Lung (tissue), 12 donors: ENCODE data around the gene C9orf50. TPM values are rescaled to one million over a fixed set of nuclear protein-coding genes. Genes with fewer than 3 reads are reported as not detected.
A peak's percentile ranks its signal among the peaks of the same experiment; 100 is the strongest.

Experiments
- ATAC-seq: fragments of 200-7000 bp; cut with Tn5 transposase; one replicate; pipeline ENCODE4 v1.9.1; 2020; ENCODE audit warnings: moderate number of reproducible peaks; ENCODE audit not compliant: insufficient read depth, low FRiP score
- DNase-seq, 3 donors: peaks; one replicate each; pipeline ENCODE4 v3.0.0-alpha.2; 2013 to 2017
- H3K27ac ChIP-seq, 2 donors: one replicate each; pipeline ENCODE4 v1.5.1; 2013; ENCODE audit warnings: mild to moderate bottlenecking in 2 of 2, moderate library complexity in 2 of 2, control low read depth in 1 of 2, inconsistent platforms in 1 of 2, low read depth in 1 of 2, low read length in 1 of 2
- H3K27me3 ChIP-seq, 3 donors: one replicate each; pipeline ENCODE4 v1.5.1; 2013; ENCODE audit warnings: low read length in 2 of 3; ENCODE audit not compliant: control insufficient read depth in 3 of 3, insufficient read depth in 3 of 3
- H3K36me3 ChIP-seq, 4 donors: one replicate each; pipeline ENCODE4 v1.5.1; 2013; ENCODE audit warnings: low read length in 4 of 4, mild to moderate bottlenecking in 1 of 4, moderate library complexity in 1 of 4; ENCODE audit not compliant: control insufficient read depth in 4 of 4, insufficient read depth in 4 of 4
- H3K4me1 ChIP-seq, 5 donors: one replicate each; pipeline ENCODE4 v1.5.1; 2013; ENCODE audit warnings: low read length in 5 of 5, mild to moderate bottlenecking in 2 of 5, moderate library complexity in 1 of 5; ENCODE audit not compliant: control insufficient read depth in 5 of 5, insufficient read depth in 5 of 5
- H3K4me3 ChIP-seq: one replicate; pipeline ENCODE4 v1.5.1; 2013; ENCODE audit warnings: mild to moderate bottlenecking, control low read depth, moderate library complexity
- H3K9ac ChIP-seq, 2 donors: one replicate each; pipeline ENCODE4 v1.5.1; 2013; ENCODE audit warnings: low read length in 2 of 2, control low read depth in 1 of 2; ENCODE audit not compliant: insufficient read depth in 1 of 2
- H3K9me3 ChIP-seq, 4 donors: one replicate each; pipeline ENCODE4 v1.5.1; 2013; ENCODE audit warnings: low read length in 3 of 4, mild to moderate bottlenecking in 1 of 4, moderate library complexity in 1 of 4; ENCODE audit not compliant: control insufficient read depth in 4 of 4, insufficient read depth in 3 of 4
- CTCF ChIP-seq: IDR thresholded peaks from 2 replicates; pipeline ENCODE4 v1.5.1; 2012; ENCODE audit warnings: mild to moderate bottlenecking; ENCODE audit errors: control extremely low read depth, extremely low read depth
- WGBS, 2 donors: extraction: QIAGEN DNeasy Blood & Tissue Kit; methylation state at CpG; one replicate each; pipeline ENCODE4 v1.1.7; 2013; 5-methylcytosine and 5-hydroxymethylcytosine counted together
- polyA plus RNA-seq, 2 donors: library from polyadenylated mRNA; stranded (reverse); fragments of 200-250 nt; gene quantifications; one replicate each; pipeline ENCODE4 v1.2.1, GENCODE V29; 2013
- total RNA-seq, 2 donors: library from RNA; depleted of rRNA in 1 of 2; stranded (reverse); fragments of >200 nt in 1 of 2; gene quantifications; one replicate each; pipeline ENCODE4 v1.2.1, GENCODE V29; 2014 to 2021
- donor health status: control.
- donor health status: control.
- donor health status: Bipolar disorder and iron deficiency.
- donor health status: healthy.
- donor health status: DM: yes; HTN: yes; CAD: no.

C9orf50 gene
- total and polyA plus RNA-seq, 4 donors = 0.15 to 0.28 TPM; not detected in 2

DNA sequence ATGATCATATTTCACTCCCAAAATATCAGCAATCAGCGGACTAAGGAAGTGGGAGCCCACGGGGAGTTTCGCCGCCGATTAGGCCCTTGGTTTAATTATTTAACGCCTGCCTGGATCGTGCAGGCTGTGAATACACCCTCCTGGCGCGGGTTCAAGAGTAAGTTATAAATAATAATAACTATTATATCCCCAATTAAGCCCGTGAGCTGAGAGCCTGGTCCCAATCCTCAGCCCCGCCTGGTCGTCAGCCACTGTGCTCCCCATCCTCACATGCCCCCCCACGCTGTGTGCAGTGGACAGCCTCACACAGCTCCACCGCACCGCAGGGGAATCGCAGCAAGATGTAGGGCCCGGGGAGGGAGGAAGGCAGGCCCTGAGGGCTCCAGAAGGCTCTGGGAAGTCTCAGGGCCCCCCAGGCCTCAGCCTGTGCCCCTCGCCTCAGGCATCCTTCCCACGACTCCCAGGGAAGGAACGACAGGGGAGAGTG lies 33.7 kb upstream of the C9orf50 start:
- Histone ChIP-seq H3K9me3 (no peaks in the 10 kb centered on the region), H3K27ac (no peak overlapping the region), H3K9ac (no peak overlapping the region), H3K27me3 (peaks cover 0 to 4% (median 0%) of the 10 kb centered on the region in 3 donors), H3K4me1 (peaks cover 0 to 14% (median 0%) of the 10 kb centered on the region in 5 donors), H3K4me3 (no peak overlapping the region), H3K36me3 (no peaks in the 10 kb centered on the region)
- DNase-seq = no peak
- no peak for ATAC-seq
- no peak for TF ChIP-seq CTCF
- 50 to 59% methylated on average over 20 of the region's 20 CpGs for WGBS, 2 donors

DNA sequence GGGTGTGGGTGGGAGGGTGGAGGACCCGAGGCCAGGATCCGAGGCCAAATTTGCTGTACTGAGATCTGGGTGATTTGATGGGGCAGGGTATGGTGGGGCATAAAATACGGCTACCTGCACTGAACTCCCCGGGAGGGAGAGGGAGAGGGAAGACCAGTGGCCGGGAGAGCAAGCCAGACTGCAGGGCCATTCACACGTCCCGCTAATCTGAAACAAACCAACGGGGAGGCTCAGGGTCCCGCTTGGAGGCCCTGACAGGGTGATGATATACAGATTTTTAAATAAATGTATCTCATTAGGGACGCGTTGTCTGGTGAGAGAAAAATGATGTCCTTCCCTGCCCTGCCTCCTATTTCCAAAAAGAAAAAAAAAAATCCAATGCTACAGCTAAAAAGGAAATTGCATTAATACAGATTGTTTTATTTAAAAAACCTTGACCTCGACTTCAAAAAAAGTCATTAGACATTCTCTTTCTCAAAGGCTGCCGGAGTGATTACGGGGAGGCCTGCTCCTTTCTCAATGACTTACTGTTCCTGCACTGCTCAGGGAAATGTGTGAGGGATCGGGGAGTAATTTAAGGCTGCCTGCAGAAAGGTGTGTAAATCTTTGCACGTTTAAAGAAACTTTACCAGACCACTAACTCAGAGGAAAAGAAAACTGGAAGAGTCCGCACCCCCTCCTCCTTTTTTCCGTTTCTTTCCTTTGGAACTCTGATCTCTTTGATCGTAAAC lies 33.1 kb upstream of the C9orf50 start:
- WGBS, 2 donors = 52 to 66% methylated on average over 19 of the region's 19 CpGs
- DNase-seq (peak in 2 of 3 donors; percentile 53 to 64), ATAC-seq (no peak)
- H3K4me3 ChIP-seq = no peak overlapping the region
- no peaks in the 10 kb centered on the region for H3K9me3 ChIP-seq
- no peak overlapping the region for H3K27ac ChIP-seq
- H3K27me3 ChIP-seq = no peaks in the 10 kb centered on the region
- H3K36me3 ChIP-seq = no peaks in the 10 kb centered on the region
- TF ChIP-seq CTCF = no peak
- H3K9ac ChIP-seq = peak overlapping the region in 1 of 2 donors; percentile 23
- peaks cover 0 to 14% (median 0%) of the 10 kb centered on the region in 5 donors for H3K4me1 ChIP-seq

DNA sequence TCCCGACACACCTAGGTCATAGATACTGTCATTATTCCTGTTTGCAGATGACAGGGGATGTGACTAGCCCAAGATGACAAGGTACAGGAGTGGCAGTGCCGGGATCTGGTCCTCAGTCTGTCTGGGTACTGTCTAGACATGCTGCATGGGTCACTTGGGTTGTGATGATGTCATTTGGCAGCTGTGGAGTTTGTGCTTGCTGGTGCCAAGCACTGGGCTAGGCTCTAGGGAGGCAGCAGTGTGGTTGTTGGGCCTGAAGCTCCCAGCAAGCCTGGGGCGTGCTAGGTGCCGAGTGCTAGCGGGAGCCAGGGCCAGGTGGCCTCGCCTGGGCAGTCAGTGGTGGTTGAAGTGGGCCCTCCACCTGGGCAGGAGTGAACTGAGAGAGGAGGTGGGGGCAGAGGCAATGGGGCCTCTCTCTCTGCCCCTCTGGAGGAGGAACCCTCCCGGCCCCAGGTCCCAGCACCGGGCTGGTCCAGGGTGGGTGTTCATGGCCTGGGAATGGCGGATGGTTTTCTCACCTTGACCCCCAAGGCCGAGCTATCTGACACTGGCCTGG lies 29.9 kb upstream of the C9orf50 start:
- no peaks in the 10 kb centered on the region for H3K9me3 ChIP-seq
- no peak overlapping the region for H3K4me3 ChIP-seq
- WGBS, 2 donors = 89 to 92% methylated on average over 10 of the region's 10 CpGs
- peaks cover 0 to 17% (median 3%) of the 10 kb centered on the region in 5 donors for H3K4me1 ChIP-seq
- no peak overlapping the region for H3K27ac ChIP-seq
- H3K9ac ChIP-seq = no peak overlapping the region
- no peaks in the 10 kb centered on the region for H3K27me3 ChIP-seq
- ATAC-seq = no peak
- H3K36me3 ChIP-seq = no peaks in the 10 kb centered on the region
- no peak for DNase-seq
- TF ChIP-seq CTCF = no peak
